ENCODE data around the gene COL20A1.
"Not testable (repeated sequence)": the region's sequence is repeated elsewhere in the genome, so short reads cannot be mapped to it uniquely, and the experiment has no call there.

COL20A1 gene

DNA sequence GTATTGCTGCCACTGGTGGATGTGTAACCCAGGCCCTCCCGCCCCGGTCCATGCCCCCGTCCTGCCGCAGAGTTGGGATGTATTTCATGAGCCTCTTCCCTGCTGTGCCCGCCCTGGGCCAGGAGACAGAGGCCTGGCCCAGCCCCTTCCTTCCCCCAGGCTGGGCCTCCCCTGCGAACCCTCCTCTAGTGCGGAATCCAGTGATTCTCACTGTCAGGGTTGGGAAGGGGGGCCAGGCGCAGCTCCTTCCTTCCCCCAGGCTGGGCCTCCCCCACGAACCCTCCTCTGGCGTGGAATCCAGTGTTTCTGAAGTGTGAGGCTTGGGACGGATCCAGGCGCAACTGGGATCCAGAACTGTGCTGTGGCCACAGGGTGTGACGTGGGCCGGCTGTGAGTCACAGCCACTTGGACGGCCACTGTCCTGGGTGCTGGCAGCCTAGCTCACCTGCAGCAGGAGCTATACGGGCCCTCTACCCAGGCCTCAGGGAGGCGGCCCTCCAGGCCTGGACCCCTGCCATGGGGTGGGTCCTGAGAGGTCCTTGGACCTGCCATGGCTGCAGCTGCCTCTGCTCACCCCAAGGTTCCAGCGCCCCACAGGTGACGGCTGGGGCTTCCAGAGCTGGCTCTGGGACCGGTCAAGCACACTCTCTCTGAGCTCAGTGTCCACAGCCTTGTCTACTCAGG is 28.3 kb downstream of the COL20A1 start:
- no peak for DNase-seq

- DNase-seq: no peak
Measured at GRCh38 chr20:63322146-63322932, 29.4 kb downstream of the COL20A1 start.

DNA sequence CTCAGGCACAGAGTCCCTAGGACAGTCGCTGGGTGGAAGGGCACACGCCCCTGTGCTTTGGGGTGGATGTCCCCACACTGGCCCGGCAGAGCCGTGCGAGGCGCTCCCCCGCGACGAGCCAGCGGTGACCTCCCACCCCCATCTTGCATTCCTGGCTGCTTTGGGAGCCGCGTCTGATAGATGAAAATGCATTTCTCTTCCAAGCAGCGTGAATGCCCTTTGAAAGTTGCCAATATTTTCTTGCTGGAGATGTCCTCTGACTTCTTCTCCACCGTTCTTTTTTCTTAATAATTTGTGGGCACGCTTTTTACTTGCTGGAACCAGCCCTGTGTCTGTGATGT is 29.9 kb downstream of the COL20A1 start:
- DNase-seq: no peak

GRCh38 chr20:63323357-63323981 is 30.5 kb downstream of the COL20A1 start:
- no peak for DNase-seq

- DNase-seq: no peak
Measured at GRCh38 chr20:63325021-63325471, 32.1 kb downstream of the COL20A1 start.

DNA sequence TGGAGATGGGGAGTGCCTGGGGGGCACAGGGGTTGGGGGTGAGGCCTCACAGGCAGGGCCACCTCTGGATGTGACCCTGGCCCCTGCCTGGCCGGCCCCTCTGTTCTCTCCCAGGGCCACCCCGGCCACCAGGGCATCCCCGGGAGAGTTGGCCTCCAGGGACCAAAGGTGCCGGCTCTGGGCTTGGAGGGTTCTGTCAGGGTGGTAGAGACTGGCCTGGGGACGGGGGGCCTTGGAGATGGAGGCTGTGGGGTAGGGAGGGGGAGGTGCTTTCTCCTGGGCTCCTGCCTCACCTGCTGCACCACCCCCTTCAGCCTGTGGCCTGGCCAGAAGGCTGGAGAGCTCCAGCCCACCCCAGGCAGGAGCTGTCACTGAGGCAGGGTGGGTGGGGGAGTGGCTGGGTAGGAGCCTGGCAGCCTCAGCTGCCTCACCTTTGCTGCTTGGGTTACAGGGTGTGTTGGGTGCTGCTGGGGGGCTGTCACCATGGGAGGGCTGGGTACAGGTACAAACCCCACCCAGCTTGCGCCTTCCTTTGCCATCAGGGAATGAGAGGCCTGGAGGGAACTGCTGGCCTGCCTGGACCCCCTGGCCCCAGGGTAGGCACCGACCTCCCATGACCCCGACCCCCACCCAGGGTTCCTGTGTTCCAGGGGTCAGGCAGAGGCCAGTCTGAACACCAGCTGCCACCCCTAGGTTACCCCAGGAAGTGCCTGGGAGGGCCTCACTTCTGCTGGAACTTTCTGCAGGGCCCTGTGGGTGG is 32.7 kb downstream of the COL20A1 start:
- DNase-seq: no peak

- no peak for DNase-seq
Measured at GRCh38 chr20:63326314-63327230, 33.6 kb downstream of the COL20A1 start.

DNA sequence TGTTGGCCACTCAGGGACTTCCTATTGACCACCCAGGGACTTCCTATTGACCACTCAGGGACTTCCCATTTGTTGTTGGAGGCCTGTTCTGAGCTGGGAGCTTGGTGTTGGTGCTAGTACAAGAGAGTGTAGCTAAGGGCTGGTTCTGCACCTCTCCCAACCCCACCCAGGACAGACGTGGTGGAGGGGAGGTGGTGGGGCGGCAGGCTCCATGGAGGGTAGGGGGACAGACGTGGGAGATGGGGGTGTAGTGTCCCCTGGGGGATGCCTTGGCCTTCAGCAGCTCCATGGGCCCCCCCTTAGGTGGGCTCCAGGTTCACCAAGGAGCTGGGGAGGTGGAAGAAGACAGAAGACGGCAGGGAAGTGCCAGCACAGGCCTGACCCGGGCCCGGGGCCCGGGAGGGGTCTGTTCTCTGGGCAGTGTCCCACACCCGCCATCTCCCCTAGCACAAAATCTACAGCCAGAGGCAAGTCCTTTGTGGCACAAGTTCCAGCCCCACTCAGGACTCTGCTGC is 34.3 kb downstream of the COL20A1 start:
- DNase-seq: no peak

DNA sequence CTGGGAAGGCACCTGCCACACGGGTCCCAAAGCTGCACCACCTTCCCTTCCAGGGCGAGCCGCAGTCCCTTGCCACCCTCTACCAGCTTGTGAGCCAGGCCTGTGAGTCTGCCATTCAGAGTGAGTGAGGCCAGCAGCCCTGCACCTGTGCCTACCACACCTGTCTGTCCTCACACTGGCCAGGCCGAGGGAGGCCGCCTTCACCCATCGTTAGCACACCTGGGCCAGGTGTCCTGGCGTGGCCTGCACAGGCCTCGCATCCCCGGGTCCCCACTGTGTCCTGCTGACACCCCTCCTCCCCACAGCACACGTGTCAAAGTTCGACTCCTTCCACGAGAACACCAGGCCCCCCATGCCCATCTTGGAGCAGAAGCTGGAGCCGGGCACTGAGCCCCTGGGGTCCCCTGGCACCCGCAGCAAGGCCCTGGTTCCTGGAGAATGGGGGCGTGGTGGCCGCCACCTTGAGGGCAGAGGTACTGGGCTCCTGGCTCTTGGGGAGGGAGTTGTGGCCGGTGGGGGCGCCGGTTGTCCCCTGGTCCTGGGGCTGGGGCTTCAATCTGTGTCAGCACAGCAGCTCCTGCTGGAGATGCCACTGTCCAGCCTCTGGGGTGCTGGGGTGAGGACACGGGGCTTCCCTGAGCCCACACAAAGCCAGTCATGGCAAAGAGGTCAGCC is 35.2 kb downstream of the COL20A1 start:
- no peak for DNase-seq

DNA sequence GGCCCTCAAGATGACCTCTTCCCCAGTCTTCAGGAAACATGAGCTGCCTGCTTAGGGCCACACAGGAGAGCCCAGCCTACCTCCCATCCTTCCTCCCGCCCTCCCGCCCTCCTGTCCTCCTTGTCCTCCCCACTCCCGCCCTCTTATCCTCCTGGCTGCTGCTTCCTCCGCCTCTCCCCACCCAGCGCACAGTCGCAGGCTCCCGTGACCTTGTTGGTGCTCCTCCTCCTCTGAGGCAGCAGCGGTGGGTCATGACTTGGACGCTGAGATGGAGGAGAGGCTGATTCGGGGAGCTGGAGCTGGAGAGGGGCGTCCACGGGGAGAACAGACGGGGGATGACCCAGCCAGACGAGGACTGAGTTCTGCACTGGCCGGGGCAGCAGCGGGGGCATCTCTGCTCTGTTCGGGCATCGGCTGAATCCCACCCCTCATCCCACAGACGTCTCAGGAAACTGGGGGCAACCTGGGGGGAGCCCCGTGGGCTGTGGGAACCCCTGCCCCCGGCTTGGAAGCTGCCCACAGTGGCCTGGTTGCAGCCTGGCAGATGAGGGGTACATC is 35.8 kb downstream of the COL20A1 start:
- DNase-seq: no peak

DNA sequence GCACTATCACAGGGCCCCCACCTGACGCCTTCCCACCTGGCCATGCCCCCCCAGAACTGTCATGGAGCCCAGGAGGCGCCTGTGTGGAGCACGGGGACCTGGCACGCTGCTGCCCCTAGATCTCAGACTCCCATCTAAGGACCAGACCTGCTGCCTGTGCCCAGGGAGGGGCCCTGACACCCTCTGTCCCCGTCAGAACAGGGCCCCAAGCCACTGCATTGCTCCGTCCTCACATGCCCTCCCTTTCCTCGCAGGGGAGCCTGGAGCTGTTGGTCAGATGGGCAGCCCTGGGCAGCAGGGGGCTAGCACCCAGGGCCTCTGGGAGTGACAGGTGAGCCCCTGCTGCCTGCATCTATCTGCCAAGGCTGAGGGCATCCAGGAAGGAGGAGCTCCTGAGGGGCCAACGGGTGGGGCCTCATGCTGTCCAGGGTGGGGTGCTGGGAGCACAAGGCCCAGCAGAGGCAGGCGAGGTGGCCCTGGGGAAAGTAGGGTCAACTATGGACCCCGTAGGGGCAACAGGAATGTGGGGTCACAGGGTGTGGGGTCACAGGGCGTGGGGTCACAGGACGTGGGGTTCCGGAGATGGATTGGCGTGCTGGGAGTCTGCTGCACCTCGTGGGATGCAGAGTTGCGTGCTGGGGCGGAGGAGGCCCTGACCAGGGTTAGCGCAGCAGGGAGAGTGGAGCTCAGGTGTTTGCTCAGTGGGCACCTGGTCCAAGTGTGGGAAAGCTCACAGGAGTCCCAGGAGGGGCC is 36.5 kb downstream of the COL20A1 start:
- DNase-seq: no peak

DNA sequence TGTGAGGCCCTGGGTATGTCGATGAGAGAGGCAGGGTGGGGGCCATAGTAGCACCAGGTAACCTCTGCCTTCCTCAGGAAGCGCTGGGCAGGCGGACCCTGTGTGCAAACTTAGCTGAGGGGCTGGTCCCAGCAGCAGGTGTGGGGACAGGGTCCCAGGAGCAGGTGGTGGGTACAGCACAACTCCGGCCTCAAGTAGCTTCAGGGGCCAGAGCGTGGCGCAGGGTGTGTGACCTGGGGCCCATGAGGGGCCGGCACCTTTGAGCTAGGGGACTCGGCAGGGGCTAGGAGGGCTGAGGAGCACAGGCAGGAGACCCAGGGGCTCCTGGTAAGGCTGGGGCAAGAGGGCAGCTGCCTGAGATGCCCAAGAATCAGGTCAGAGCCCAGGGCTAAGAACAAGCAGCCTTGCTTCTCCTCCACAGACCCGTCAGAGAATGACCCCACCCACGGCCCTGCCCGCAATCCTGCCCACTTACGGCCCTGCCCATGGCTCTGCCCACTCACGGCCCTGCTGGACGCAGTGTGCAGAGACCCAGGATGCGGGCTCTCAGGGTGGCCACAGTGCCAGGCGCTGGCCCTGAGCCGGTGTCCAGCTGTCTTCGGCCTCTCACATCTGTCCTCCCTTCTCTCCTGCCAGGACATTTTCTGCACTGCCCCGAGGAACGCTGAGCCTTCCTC is 37.2 kb downstream of the COL20A1 start:
- no peak for DNase-seq

DNA sequence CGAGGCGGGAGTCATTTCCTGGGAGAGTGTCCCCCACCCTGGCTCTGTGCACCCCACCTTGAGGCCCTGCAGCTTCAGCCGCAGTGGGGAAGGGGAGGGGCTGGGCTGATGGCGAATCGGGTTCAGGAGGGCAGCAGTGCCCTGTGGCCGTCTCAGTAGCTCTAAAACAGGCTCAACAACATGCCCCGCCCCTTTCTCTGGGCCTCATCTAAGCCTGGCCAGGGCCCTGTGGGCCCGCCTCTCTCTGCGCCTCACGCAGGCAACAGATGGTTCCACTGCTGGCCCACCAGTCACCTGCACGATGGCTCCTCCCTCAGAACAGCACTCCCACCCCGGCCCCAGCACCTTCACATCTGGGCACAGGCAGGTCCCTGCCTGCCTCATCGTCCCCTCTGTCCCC is 38.0 kb downstream of the COL20A1 start:
- DNase-seq: no peak

GRCh38 chr20:63331741-63332400 is 38.9 kb downstream of the COL20A1 start:
- no peak for DNase-seq

DNA sequence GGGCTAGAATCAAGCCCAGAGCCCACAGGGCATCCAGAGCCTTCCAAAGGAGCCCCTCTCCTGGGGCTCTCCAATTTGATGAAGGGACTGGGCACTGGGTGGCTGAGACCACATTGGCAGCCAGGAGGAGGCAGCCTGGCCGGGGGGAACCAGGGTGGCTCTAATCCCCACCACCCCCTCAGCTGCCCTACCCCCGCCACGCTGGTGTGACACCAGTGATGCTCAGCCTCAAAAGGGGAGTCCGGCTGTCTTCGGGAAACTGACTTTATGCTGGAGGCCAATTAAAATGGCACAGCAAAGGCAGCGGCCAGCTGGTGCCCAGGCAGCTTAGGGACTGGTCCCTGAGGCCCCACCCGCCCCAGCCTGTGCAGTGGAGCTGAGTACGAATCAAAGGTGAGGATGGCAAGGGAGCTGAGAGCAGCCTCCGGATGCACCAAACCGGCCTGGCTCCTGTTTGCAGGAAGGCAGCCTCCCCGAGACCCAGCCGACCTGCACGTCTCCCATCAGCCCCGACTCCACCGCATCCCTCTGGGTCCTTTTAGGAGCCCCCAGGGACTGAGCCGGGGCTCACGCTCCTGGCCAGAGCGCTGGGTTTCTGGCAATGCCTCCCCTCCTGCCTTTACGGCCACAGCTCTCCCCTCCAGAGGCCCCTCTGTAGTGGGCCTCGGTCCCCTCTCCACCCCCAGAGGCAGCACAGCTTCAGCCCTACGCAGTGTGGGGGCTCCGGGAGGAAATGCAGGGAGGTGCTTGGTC is 39.7 kb downstream of the COL20A1 start:
- DNase-seq: no peak

DNA sequence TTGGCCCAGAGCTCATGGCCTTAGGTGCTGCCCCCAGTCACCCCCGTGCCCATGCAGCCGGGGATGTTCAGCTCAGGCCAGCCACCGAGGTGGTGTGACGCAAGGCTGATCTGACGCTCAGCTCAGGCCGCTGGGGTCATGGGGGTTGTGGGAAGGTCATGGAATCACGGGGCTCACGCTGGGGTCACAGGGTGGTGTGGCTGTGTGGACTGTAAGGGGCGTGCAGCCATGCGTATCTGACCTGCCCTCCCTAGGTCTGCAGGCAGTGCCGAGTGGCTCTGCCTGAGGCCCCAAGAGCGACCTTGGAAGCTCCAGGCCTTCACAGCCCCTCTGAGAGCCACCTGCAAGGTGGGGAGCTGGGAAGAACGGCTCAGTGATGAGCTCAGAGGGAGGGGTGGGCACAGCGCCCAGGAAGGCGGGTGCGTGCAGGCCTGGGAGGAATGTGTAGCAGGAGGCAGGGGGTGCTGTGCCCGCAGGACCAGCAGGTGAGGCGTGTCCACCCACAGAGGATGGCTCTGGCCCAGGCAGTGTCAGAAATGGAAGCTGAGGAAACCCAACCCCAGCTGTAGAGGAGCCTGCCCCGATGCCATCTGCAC is 40.4 kb downstream of the COL20A1 start:
- DNase-seq: no peak

- no peak for DNase-seq
Measured at GRCh38 chr20:63334356-63334755, 41.4 kb downstream of the COL20A1 start.

GRCh38 chr20:63335060-63335459 is 42.1 kb downstream of the COL20A1 start:
- not testable (repeated sequence) for DNase-seq

All from activated CD4-positive, alpha-beta T cell treated with anti-CD3 and anti-CD28 coated beads, Interleukin-2, amount 50 U/mL, for 4 hours (primary cell).